ENCODE results near the gene LEO1. TPM values are rescaled to one million over a fixed set of nuclear protein-coding genes. Genes with fewer than 3 reads are reported as not detected.

The LEO1 gene
- total and polyA plus RNA-seq, 10 of the 15 experiments (the other 5 are each of a cell fraction or from before 2014, with no cell fraction given) = 13.6 to 50.6 (median 32.4) TPM

DNA sequence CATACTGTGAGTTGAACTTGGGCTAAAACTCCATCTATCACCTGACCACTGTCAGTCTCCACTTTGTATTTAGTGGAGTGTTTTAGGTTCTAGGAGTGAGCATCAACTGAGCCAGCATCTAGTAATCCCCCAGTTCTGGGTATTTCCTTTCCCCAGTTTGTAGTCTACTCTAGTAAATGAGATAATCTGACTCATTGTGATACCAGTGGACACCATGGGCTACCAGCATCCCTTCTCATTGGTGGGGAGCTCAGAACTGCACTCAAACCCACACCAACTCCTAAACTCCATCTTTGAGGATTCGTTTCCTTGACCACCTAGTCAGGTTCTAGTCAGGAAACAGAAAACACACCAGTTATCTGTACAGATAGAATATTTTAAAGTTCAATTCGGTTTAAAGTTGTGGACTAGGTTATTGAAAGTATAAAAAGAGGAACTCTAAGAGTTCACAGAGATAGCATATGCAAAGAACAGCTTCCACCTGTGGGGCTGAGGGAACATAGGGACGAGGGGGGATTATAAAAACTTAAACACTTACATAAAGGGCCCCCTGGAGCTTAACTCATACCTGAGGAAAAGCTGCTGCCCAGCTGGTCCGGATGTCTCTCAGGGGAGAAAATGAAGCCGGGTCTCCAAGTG, 36.0 kb downstream of the LEO1 start (continued):
- TF ChIP-seq CBFB (IDR thresholded peaks at IDR 0.05; ENCODE audit: low read depth) (0 out of 2 replicates have a peak, but pooled peaks have one; percentile 20), NFIC (IDR thresholded peaks at IDR 0.05; ENCODE audit: low read depth, low read length) (peak; percentile 56; the same call in 1 of the 2 replicates), SP1 (IDR thresholded peaks at IDR 0.05; ENCODE audit: low read depth, low read length) (no peak), CEBPB (IDR thresholded peaks at IDR 0.05; ENCODE audit: borderline replicate concordance in 1 of 2, low read depth in 2 of 2, low read length in 2 of 2) (no peak), ZNF274 (IDR thresholded peaks at IDR 0.05; ENCODE audit: insufficient read depth, insufficient read length) (no peak), STAT3 (IDR thresholded peaks at IDR 0.05; ENCODE audit: low read depth, low read length) (no peak), CREM (IDR thresholded peaks at IDR 0.05; ENCODE audit: low read depth) (0 out of 2 replicates have a peak, but pooled peaks have one; percentile 15), EED (IDR thresholded peaks at IDR 0.05; ENCODE audit: low read depth) (peak; percentile 57; the same call in 1 of the 2 replicates)
- TF ChIP-seq, protein P1, sequence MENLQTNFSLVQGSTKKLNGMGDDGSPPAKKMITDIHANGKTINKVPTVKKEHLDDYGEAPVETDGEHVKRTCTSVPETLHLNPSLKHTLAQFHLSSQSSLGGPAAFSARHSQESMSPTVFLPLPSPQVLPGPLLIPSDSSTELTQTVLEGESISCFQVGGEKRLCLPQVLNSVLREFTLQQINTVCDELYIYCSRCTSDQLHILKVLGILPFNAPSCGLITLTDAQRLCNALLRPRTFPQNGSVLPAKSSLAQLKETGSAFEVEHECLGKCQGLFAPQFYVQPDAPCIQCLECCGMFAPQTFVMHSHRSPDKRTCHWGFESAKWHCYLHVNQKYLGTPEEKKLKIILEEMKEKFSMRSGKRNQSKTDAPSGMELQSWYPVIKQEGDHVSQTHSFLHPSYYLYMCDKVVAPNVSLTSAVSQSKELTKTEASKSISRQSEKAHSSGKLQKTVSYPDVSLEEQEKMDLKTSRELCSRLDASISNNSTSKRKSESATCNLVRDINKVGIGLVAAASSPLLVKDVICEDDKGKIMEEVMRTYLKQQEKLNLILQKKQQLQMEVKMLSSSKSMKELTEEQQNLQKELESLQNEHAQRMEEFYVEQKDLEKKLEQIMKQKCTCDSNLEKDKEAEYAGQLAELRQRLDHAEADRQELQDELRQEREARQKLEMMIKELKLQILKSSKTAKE (IDR thresholded peaks at IDR 0.05; ENCODE audit: low read depth, poor library complexity, severe bottlenecking) = no peak

DNA sequence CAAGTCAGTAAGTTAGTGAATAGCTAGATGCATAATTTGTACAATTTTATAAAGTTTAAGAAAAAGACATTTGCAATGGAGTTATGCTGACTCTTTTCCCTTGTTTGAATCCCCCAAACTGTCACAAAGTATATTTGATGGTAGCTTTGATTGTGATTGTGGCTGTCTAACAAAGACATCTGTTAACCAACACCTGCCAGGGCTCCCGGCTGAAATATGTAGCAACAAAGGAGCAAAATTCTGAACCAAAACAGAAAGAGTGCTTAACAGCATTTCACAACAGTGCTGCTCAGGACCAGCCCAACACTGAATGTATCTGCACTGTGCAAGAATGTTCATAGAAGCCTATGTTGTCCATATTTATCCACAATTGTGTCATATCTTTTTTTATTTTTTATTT, 39.4 kb downstream of the LEO1 start:
- H3K27me3 ChIP-seq (replicated peaks in 1 of 2; ENCODE audit: control insufficient read depth in 2 of 2, insufficient read depth in 2 of 2, low read length in 1 of 2) = no peaks in the 10 kb centered on the region
- intact Hi-C loops (cut with micrococcal nuclease; ENCODE audit: unreplicated experiment) (no loop called here), in situ Hi-C loops (cut with MboI) (no loop called here)
- H3K9me3 ChIP-seq (replicated peaks; ENCODE audit: control insufficient read depth, insufficient read depth, low read length) = no peaks in the 10 kb centered on the region
- no peaks in the 10 kb centered on the region for H4K20me1 ChIP-seq (ENCODE audit: control insufficient read depth, insufficient read depth)
- ChIA-PET POLR2A (no interaction called here), SMC1A (ENCODE audit: uncharacterized antibody, unreplicated experiment) (interaction anchor here (1.0 to 1.4 kb wide), 2 partner anchors 9 to 30 kb away, joined by 3 to 4 read pairs; no protein-coding TSS in a partner anchor), CTCF (interaction anchor here (0.7 kb wide), 1 partner anchor 71 kb away, joined by 3 read pairs; no protein-coding TSS in a partner anchor), RAD21 (ENCODE audit: unreplicated experiment) (no interaction called here)
- H2AFZ ChIP-seq (ENCODE audit: control insufficient read depth, low read depth, low read length) = no peak overlapping the region
- no peaks in the 10 kb centered on the region for H3K79me2 ChIP-seq (ENCODE audit: control insufficient read depth, insufficient read depth, low read length)
- H3K4me1 ChIP-seq (ENCODE audit: control insufficient read depth, insufficient read depth, low read length) = peaks cover 20% of the 10 kb centered on the region
- peaks cover 0 to 8% of the 10 kb centered on the region in 2 experiments; a peak in 3 of 4 replicates for H3K36me3 ChIP-seq (ENCODE audit: control insufficient read depth in 2 of 2, insufficient read depth in 2 of 2, low read length in 1 of 2)
- no peak for ATAC-seq
- BruUV-seq (replicated peaks) = no TSS peak
- H3K4me3 ChIP-seq = no peak overlapping the region
- WGBS (ENCODE audit: insufficient coverage, insufficient replicate concordance, low lambda C conversion rate, missing lambda C conversion rate) = 100% methylated on average over 1 of the region's 1 CpG
- no peak overlapping the region for H3K9ac ChIP-seq (ENCODE audit: control insufficient read depth, insufficient read depth, low read length)
- no peak for FAIRE-seq
- no peak for DNase-seq (ENCODE audit: low read depth, low spot score)
- H3K4me2 ChIP-seq (ENCODE audit: control insufficient read depth, insufficient read depth) = no peak overlapping the region
- no peak overlapping the region for H3K27ac ChIP-seq (ENCODE audit: control insufficient read depth, insufficient read depth)
- TF ChIP-seq, protein P2, sequence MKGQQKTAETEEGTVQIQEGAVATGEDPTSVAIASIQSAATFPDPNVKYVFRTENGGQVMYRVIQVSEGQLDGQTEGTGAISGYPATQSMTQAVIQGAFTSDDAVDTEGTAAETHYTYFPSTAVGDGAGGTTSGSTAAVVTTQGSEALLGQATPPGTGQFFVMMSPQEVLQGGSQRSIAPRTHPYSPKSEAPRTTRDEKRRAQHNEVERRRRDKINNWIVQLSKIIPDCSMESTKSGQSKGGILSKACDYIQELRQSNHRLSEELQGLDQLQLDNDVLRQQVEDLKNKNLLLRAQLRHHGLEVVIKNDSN (IDR thresholded peaks at IDR 0.05; ENCODE audit: borderline replicate concordance, extremely low read length, insufficient read depth, low read depth, low read length) = no peak
- TF ChIP-seq TBL1XR1 (IDR thresholded peaks at IDR 0.05; ENCODE audit: low read depth, low read length) (no peak), MTA3 (IDR thresholded peaks at IDR 0.05; ENCODE audit: borderline replicate concordance, low read length) (no peak), ASH2L (IDR thresholded peaks at IDR 0.05; ENCODE audit: borderline replicate concordance, low read depth) (no peak), TCF12 (IDR thresholded peaks at IDR 0.05; ENCODE audit: low read depth, low read length) (no peak), ZNF274 (IDR thresholded peaks at IDR 0.05; ENCODE audit: insufficient read depth, insufficient read length) (no peak), LARP7 (IDR thresholded peaks at IDR 0.05) (no peak), ZNF622 (IDR thresholded peaks at IDR 0.05) (no peak), BMI1 (IDR thresholded peaks at IDR 0.05; ENCODE audit: borderline replicate concordance) (no peak), POLR2AphosphoS2 (IDR thresholded peaks at IDR 0.05; ENCODE audit: low read depth, low read length) (no peak), TARDBP (IDR thresholded peaks at IDR 0.05; ENCODE audit: borderline replicate concordance) (no peak), ZBED1 (IDR thresholded peaks at IDR 0.05; ENCODE audit: borderline replicate concordance) (no peak), NFIC (IDR thresholded peaks at IDR 0.05; ENCODE audit: low read depth, low read length) (no peak)
- TF ChIP-seq, protein P3, sequence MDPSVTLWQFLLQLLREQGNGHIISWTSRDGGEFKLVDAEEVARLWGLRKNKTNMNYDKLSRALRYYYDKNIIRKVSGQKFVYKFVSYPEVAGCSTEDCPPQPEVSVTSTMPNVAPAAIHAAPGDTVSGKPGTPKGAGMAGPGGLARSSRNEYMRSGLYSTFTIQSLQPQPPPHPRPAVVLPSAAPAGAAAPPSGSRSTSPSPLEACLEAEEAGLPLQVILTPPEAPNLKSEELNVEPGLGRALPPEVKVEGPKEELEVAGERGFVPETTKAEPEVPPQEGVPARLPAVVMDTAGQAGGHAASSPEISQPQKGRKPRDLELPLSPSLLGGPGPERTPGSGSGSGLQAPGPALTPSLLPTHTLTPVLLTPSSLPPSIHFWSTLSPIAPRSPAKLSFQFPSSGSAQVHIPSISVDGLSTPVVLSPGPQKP (IDR thresholded peaks at IDR 0.05; ENCODE audit: low read depth, low read length) = no peak
